Measurements from ENCODE around the gene ING5.
A peak's percentile ranks its signal among the peaks of the same experiment; 100 is the strongest.

The ING5 gene

GRCh38 chr2:241773511-241774418 is 71.9 kb downstream of the ING5 start:
- peak; percentile 61 for DNase-seq (ENCODE audit: low spot score)
- Histone ChIP-seq H3K4me3 (no peak overlapping the region), H3K27ac (no peak overlapping the region)
- TF ChIP-seq CTCF (IDR thresholded peaks at IDR 0.05), result no peak

- no peak overlapping the region for H3K27ac ChIP-seq
- peak; percentile 71 for DNase-seq (ENCODE audit: low spot score)
- no peak for TF ChIP-seq CTCF (IDR thresholded peaks at IDR 0.05)
- H3K4me3 ChIP-seq, result no peak overlapping the region
Observed at GRCh38 chr2:241774419-241775222, 72.8 kb downstream of the ING5 start.

- DNase-seq (ENCODE audit: low spot score), result peak; percentile 66
Observed at GRCh38 chr2:241775223-241776177, 73.7 kb downstream of the ING5 start.

GRCh38 chr2:241776336-241777169 is 74.7 kb downstream of the ING5 start, which contains the start of gene GAL3ST2:
Gene GAL3ST2 (plus strand): TSS chr2:241776822. CDS start chr2:241776956, 134 bp downstream.
- no peak for TF ChIP-seq CTCF (IDR thresholded peaks at IDR 0.05)
- no peak for DNase-seq (ENCODE audit: low spot score)
- Histone ChIP-seq H3K4me3 (no peak within 1 kb of the TSS), H3K27ac (no peak within 1 kb of the TSS)

More at GRCh38 chr2:241775223-241776177, 73.7 kb downstream of the ING5 start:
- Histone ChIP-seq H3K27ac (no peak overlapping the region), H3K4me3 (no peak overlapping the region)
- no peak for TF ChIP-seq CTCF (IDR thresholded peaks at IDR 0.05)

GRCh38 chr2:241777170-241777685 is 75.4 kb downstream of the ING5 start:
- no peak for TF ChIP-seq CTCF (IDR thresholded peaks at IDR 0.05)
- no peak for DNase-seq (ENCODE audit: low spot score)
- H3K27ac ChIP-seq, result no peak overlapping the region
- H3K4me3 ChIP-seq, result no peak overlapping the region

Measured in coronary artery (tissue), 2 donors.